Embryonic facial prominence (tissue), 1 donor: ENCODE measurements around the gene RAPGEF5.

ENCODE experiments used
- DNase-seq: peaks from one replicate; pipeline ENCODE4 v3.0.0-alpha.2; 2016; ENCODE audit errors: extremely low spot score

RAPGEF5 gene

GRCh38 chr7:22346383-22347107, 10.4 kb downstream of the RAPGEF5 start:
- DNase-seq: no peak

DNA sequence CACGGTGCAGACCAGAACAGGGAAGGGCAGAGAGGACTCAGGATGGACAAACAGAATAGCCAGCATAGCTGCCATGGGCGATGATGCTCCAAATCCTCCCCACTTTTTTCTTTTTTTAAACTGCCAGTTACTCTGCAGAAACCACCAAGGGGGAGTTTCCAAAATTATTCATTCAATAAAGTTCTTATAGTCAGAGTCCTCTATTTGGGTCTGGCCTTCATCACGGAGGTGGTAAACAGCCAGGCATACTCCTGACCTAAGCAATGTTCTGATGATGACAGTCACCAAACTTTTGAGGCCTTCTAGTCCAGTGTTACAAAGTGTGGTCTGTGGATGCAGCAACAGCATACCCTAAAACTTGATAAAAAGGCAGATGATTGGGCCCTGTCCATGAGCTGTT, 12.3 kb downstream of the RAPGEF5 start:
- DNase-seq: no peak

GRCh38 chr7:22343612-22344011, 13.3 kb downstream of the RAPGEF5 start:
- no peak for DNase-seq

- no peak for DNase-seq
These were observed 13.9 kb downstream of the RAPGEF5 start for GRCh38 chr7:22343071-22343470.

DNA sequence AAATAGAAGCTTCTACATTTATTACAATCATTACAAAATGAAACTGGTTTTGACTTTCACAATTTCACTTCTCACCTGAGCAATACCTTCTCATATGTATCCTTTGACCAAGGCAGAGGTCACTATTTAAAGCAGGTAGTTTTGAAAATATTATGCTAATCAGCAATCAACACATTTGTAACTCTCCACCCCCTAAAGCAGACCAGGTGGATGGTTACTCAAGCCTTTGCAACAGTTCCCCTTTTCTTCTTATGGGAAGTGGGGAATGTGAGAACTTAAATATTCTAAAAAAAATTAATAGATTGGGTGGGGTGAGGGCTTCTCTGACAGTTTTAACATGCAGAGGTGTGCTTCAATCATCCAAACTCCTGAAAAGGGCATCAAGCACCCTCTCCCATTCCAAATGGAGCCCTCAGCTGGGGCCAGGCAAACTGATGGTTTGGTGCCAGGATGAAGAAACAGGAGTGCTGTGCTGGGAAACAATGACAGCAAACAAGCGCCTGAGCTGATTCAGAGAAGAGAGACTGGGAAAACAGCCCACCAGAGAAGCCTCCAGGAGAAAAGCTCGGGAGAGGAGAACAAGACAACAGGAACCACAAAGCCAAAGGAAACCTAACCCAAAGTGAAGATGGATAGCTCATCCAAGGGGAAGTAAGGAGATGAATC, 17.1 kb downstream of the RAPGEF5 start:
- DNase-seq: no peak

DNA sequence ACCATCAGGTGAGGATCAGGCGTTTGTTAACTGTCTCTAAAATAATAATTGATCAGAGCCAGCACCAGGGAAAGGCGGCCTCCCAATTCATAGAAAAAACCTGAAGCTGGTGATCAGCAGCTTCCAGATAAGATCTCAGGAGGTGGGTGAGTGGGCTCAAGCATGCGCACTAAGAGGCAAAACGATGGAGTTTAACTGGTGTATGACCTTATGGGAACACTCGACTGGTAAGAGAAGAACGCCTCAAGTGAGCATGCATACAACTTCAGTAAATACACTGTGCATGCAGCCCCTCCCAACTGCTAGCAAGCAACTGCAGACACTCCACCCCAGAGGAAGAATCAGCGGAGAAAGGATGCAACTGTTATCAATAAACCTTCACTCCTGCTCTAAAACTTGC, 18.1 kb downstream of the RAPGEF5 start:
- DNase-seq: no peak

DNA sequence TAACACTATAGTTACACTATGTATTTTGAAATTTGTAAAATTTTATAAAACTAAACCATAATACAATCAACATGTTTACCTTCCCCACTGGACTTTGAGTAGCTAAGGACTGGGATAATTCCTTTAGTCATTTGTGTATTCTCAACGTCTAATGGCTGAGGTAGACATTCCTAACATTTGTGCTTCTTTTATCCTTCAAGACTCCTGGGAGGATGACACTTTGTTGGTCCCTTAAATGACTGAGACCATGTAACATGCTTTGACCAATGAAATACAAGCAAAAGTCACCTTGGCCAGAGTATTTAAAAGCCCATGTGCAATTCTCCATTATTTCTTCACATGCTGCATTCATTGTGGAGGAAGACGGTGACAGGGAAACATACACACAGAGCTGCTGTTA, 18.5 kb downstream of the RAPGEF5 start:
- no peak for DNase-seq

GRCh38 chr7:22333680-22334141, 23.2 kb downstream of the RAPGEF5 start:
- no peak for DNase-seq

GRCh38 chr7:22332461-22332870, 24.5 kb downstream of the RAPGEF5 start:
- DNase-seq: no peak

- no peak for DNase-seq
These were observed 25.2 kb downstream of the RAPGEF5 start for GRCh38 chr7:22331704-22332103.

- DNase-seq: no peak
These were observed 26.1 kb downstream of the RAPGEF5 start for GRCh38 chr7:22330903-22331302.

DNA sequence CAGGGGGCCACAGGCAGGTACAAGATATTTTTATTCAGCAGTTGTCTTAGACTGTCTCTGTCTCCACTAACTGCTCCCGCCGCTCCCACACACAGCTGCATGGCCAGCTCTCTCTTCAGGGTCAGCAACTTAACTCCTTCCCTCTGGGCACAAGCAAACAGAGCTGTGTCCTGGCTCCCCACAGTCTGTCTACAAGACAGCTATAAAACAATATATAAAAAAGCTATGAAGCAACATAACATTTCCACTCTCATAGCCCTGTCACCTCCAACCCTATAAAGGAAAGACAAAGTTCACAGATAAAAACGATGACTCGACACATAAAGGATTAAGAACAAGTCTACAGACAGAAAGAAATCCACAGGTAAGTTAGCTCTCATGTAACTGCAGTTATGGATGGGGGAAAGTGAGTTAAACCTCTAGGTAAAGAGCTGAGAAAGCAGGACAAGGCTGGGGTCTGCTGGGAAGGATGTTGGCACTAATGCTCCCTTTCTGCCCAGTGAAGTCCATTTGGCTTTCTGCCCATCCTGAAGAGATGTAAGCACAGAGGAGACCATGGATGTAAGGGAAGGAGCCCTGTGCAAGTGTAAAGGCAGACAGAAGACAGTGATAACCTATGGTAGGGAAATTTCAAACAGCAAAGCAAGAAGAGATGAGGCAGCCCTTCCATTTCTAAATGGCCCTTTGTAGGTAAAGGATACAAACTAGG, 27.0 kb downstream of the RAPGEF5 start:
- DNase-seq: no peak

DNA sequence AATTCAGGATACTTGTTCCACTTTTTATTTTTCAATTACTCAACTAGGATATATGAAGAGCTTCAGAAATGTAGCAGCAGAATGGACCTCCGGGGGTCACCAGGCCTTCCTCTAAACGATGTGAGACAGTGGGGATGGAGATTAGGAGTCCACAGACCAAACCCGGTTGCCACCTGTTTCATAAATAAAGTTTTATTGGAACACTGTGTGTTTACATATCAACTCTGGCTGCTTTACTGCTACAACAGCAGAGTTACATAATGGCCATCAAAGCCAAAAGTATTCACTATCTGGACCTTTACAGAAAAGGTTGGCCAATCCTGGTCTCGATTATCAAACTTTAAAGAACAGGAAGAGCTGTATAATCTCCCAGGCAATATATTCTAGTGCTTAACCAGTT, 30.8 kb downstream of the RAPGEF5 start:
- DNase-seq: no peak

DNA sequence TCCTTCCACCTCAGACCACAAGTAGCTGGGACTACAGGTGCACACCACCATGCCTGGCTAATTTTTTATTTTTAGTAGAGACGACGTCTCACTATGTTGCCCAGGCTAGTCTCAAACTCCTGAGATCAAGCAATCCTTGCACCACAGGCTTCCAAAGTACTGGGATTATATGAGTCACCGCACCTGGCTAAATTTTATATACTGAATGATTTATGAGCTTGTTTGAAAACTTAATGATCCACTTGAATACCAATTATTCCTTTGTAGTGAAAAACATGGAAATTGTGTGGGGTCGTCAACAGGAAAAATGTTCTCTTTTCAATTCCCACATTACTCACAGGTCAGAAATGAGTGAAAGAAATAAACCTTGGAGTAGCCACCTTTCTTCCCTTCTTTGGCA, 31.3 kb downstream of the RAPGEF5 start:
- no peak for DNase-seq

- no peak for DNase-seq
These were observed 33.2 kb downstream of the RAPGEF5 start for GRCh38 chr7:22323714-22324113.

DNA sequence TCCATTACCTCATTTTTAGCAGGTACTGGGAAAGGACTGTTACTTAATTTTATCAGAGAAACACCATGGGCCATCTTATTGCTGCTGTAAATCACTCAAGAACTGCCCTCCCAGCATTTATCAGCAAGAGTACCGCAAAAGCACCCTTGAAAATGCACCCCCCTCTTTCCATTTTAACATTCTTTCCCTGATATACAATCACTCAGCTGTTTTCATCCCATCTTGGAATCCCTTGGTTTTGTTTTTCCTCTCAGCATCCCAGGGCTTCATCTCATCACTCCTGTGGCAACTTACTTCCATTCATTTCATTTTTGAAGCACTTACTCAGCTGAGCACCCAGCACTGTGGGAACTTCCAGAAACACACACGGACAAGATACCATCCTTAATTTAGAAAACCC, 36.5 kb downstream of the RAPGEF5 start:
- no peak for DNase-seq

GRCh38 chr7:22319424-22320403, 37.2 kb downstream of the RAPGEF5 start:
- DNase-seq: no peak

GRCh38 chr7:22318376-22318775, 38.6 kb downstream of the RAPGEF5 start:
- no peak for DNase-seq

GRCh38 chr7:22317632-22318031, 39.3 kb downstream of the RAPGEF5 start:
- no peak for DNase-seq

GRCh38 chr7:22316914-22317313, 40.0 kb downstream of the RAPGEF5 start:
- DNase-seq: no peak

DNA sequence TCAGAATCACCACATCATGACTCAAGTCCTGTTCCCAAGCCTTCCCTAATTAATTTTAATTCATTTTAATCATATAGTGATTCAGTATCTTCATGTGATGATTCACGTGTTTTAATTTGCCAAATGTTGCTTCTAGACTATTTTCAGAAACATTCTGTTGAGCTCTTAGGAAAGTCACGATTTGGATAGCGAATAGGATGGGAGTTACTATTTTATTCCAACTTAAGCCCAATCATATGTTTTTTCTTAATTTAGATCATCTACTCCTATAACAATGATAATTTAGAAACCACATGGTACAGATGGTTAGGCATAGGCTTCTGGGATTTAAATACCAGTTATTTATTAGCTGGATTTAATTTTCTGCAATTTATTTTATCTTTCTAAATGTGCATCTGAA, 49.1 kb downstream of the RAPGEF5 start:
- DNase-seq: no peak

DNA sequence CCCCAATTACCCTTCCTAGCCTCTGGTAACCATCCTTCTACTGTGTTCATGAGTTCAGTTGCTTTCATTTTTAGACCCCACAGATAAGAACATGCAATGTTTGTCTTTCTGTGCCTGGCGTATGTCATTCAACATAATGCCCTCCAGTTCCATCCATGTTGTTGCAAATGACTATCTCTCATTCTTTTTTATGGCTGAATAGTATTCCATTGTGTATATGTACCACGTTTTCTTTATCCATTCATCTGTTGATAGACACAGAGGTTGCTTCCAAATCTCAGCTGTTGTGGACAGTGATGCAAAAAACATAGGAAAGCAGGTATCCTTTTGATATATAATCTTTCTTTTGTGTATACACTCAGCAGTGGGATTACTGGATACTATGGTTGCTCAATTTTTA, 51.2 kb downstream of the RAPGEF5 start:
- DNase-seq: no peak
